Superior temporal gyrus (tissue), 1 donor: Measurements from ENCODE around the gene ZFPM1.

Experiments used
- DNase-seq: peaks from one replicate; pipeline ENCODE4 v3.0.0-alpha.2; 2016; ENCODE audit errors: extremely low spot score

ZFPM1 gene

DNA sequence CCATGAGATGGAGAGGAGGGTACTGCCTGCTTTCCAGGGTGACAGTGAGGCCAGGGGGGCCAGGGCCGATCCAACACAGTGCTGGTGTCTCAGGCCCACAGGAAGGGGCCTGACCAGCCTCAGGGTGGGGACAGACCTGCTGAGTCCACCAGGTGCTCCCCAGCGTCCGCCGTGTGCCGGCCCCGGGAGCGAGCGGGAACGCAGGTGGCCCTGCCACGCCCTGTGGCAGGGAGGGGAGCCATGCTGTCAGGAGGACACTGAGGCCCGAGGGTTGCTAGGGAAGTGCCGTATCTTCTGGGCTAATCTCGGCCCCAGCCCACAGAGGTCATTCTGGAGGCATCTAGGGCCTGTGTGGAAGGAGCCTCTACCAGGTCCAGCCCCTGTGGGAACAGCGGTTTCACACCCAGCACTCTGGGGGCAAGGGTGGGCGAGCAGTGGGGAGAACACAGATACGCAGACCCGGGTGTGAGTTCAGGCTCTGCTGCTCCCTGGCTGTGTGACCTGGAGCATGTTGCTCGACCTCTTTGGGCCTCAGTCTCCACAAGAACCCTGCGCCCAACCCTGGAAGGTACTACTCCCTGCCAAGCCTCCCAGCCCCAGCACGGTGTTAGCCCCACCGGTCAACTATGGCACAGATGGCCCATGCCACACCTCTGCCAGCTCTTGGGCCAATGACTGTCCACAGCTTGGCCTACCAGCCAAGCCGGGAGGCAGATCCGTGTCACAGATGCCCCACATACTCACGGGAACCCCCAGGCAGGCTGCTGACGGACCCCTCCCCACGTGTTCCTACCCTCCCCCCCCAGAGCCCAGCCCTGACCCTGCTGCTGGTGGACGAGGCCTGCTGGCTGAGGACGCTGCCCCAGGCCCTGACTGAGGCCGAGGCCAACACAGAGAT lies 73.2 kb downstream of the ZFPM1 start:
- DNase-seq, result no peak

- no peak for DNase-seq
These were observed 73.8 kb downstream of the ZFPM1 start for GRCh38 chr16:88526906-88527185.

- DNase-seq, result peak; percentile 54
These were observed 74.3 kb downstream of the ZFPM1 start for GRCh38 chr16:88527186-88527936.

DNA sequence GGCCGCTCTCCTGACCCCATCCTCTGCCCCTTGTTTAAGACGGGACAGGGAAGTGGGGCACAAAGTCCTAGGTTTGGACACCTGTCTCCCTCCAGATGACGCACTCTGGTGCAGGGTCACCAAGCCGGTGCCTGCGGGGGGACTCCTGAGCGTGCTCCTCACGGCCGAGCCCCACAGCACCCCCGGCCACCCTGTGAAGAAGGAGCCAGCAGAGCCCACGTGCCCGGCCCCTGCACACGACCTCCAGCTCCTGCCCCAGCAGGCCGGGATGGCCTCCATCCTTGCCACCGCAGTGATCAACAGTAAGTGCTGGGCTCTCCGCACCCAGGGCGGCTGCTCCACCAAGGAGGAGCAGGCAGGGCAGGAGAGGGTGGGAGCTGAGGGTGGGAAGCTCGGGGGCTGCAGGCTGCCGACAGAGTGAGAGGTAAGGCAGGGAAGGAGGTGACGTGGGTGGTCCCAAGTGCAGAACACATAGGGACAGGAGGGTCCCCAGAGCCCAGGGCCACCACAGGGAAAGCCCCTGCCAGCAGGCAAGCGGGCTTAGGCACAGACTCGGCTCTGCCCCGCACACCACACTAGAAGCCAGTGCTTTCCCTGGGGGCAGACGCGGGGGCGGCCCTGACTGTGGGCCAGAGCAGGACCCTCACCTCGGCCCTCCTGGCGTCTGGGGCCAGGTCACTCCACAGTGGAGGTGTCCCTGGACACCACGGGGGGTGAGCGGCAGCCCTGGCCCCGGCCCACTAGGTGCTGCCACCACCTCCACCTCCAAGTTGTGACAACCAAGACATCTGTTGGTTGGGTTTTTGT lies 75.1 kb downstream of the ZFPM1 start:
- no peak for DNase-seq

GRCh38 chr16:88528902-88529318 lies 75.8 kb downstream of the ZFPM1 start:
- DNase-seq, result no peak

DNA sequence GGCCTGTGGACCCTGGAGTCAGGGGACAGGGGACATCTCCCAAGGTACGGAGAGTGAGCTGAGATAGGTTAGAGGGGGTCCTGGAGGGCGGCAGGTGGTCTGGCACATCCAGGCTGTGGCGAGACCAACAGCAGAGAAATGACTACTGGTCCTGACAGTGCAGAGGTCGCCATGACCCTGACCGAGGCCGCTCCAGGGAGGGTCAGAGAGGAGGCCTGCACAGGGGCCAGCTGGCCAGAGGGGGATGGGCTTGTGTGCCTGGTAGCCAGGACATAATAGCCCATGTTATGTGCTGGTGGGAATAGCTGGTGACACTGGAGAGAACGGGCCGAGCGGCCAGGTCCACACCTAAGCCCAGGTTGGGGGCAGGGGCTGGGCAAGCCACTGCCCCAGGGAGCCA lies 76.5 kb downstream of the ZFPM1 start:
- no peak for DNase-seq

- DNase-seq, result no peak
These were observed 77.2 kb downstream of the ZFPM1 start for GRCh38 chr16:88530051-88530857.

- DNase-seq, result no peak
These were observed 77.8 kb downstream of the ZFPM1 start for GRCh38 chr16:88530858-88531203.

GRCh38 chr16:88531346-88531745 lies 78.3 kb downstream of the ZFPM1 start:
- no peak for DNase-seq

DNA sequence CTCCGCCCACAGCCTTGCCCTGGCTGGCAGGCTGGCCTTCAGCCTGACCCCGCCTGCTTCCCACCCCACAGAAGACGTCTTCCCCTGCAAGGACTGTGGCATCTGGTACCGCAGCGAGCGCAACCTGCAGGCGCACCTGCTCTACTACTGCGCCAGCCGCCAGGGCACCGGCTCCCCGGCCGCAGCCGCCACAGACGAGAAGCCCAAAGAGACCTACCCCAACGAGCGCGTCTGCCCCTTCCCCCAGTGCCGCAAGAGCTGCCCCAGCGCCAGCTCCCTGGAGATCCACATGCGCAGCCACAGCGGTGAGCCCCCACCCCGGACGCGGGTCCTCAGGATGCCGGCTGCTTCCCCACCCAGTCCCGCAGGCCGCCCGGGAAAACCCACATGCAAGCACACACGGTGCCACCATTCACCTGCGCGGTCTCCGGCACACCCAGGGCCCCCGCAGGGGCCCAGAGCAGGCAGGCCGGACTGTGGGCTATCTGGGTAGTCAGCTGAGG lies 78.9 kb downstream of the ZFPM1 start:
- no peak for DNase-seq

DNA sequence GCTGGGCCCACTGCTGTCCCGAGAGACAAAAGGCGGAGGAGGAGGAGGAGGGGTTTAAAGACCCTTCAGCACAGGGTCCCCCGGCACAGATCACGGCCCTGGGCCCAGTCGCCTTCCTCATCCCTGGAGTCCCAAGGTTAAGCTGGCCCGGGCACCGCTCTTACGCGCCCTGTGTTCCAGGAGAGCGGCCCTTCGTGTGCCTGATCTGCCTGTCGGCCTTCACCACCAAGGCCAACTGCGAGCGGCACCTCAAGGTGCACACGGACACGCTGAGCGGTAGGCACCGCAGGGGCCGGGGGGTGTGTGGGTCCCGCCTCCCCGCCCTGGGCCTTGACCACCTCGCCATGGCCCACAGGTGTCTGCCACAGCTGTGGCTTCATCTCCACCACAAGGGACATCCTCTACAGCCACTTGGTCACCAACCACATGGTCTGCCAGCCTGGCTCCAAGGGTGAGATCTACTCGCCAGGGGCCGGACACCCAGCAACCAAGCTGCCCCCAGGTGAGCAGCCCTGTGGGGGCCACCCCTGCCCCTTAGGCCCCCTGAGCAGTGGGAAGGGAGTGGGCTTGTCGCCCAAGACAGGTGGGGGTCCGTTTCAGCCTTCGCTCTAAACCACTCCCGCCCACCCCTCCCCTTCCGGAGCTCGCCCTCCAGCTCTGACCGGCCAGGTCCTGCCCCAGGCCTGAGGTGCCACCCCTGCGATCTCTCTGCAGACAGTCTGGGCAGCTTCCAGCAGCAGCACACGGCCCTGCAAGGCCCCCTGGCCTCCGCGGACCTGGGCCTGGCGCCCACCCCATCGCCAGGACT lies 79.6 kb downstream of the ZFPM1 start:
- DNase-seq, result no peak

DNA sequence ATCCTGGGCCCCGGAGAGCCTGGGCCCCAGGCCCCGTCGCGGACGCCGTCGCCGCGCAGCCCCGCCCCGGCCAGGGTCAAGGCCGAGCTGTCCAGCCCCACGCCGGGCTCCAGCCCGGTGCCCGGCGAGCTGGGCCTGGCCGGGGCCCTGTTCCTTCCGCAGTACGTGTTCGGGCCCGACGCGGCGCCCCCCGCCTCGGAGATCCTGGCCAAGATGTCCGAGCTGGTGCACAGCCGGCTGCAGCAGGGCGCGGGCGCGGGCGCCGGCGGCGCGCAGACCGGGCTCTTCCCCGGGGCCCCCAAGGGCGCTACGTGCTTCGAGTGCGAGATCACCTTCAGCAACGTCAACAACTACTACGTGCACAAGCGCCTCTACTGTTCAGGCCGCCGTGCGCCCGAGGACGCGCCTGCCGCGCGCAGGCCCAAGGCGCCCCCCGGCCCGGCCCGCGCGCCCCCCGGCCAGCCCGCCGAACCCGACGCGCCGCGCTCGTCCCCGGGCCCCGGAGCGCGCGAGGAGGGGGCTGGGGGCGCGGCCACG lies 80.4 kb downstream of the ZFPM1 start:
- peak; percentile 48 for DNase-seq

DNA sequence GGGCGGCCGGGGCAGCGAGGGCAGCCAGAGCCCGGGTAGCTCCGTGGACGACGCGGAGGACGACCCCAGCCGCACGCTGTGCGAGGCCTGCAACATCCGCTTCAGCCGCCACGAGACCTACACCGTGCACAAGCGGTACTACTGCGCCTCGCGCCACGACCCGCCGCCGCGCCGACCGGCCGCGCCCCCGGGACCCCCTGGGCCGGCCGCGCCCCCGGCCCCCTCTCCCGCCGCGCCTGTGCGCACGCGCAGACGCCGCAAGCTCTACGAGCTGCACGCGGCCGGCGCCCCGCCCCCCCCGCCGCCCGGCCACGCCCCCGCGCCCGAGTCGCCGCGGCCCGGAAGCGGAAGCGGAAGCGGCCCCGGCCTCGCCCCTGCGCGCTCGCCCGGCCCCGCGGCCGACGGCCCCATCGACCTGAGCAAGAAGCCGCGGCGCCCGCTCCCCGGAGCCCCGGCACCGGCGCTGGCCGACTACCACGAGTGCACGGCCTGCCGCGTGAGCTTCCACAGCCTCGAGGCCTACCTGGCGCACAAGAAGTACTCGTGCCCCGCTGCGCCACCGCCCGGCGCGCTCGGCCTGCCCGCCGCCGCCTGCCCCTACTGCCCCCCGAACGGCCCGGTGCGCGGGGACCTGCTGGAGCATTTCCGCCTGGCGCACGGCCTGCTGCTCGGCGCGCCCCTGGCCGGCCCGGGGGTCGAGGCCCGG lies 81.0 kb downstream of the ZFPM1 start:
- DNase-seq, result peak; percentile 68

GRCh38 chr16:88534638-88535190 lies 81.6 kb downstream of the ZFPM1 start:
- DNase-seq, result no peak

- no peak for DNase-seq
These were observed 82.2 kb downstream of the ZFPM1 start for GRCh38 chr16:88535191-88535856.

- no peak for DNase-seq
These were observed 82.8 kb downstream of the ZFPM1 start for GRCh38 chr16:88535857-88536222.

- DNase-seq, result no peak
These were observed 83.4 kb downstream of the ZFPM1 start for GRCh38 chr16:88536510-88536909.

DNA sequence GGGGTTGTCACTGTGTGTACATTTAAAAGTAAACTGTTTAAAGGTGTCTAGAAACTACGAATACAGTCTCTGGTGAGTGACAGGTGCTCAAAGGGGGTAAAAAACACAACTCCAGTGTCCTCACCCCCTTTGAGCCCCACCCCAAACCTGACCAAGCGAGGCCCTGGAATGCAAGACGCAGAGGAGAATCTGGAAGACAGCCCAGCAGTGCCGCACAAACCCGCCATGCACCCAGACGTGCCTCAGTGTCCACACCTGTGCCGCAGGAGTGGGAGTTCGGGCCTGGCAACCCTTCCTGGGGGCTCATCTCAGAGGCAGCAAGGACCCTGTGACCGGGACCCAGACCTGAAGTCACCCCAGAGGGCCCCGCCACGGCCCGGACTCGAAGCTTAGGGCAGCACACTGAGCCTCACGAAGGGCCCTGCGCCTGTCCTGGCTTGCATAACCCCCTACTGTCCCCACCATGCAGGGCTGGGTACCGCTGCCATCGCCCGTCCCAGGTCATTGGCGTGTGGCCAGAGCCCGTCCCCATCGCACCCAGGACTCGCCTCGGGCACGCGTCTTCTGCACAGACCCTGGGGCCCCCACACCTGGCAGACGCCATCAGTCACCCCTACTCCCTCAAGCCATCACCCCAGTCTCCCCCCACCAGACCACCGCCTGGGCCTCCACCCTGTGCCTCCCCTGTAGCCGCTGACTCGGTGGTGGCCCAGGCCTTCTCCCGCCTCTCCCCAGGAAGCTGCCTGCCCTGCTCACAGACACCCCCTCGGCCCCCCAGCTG lies 84.1 kb downstream of the ZFPM1 start:
- DNase-seq, result no peak
